Naive thymus-derived CD4-positive, alpha-beta T cell (primary cell): ENCODE measurements around the gene EIF2B1. TPM values are rescaled to one million over a fixed set of nuclear protein-coding genes. Genes with fewer than 3 reads are reported as not detected.
"Not testable (repeated sequence)": the region's sequence is repeated elsewhere in the genome, so short reads cannot be mapped to it uniquely, and the experiment has no call there.

Experiments
- ATAC-seq: fragments of 150-1000 bp; cut with Tn5 transposase; 2 replicates; pipeline ENCODE4 v1.10.0; 2021; ENCODE audit warnings: mild to moderate bottlenecking, moderate library complexity
- CTCF ChIA-PET: fragments of 350-600 bp; sonication (Branson Sonifier 250); formaldehyde crosslinking; loops from one replicate; lab custom pipeline; 2021; ENCODE audit warnings: antibody characterized with exemption; lab: Charles Lee
- POLR2A ChIA-PET: fragments of 350-600 bp; sonication (Branson Sonifier 250); formaldehyde crosslinking; loops from one replicate; lab custom pipeline; 2021; ENCODE audit warnings: antibody characterized with exemption, inconsistent platforms; lab: Charles Lee
- DNase-seq, 9 donors: peaks; one replicate each; pipeline versions ENCODE4 v3.0.0 to v3.0.0-alpha.2; 2020 to 2022; ENCODE audit warnings: mixed read lengths in 1 of 9
- H3K27ac ChIP-seq: one replicate; pipeline ENCODE4 v1.7.0; 2013; ENCODE audit warnings: mild to moderate bottlenecking, low read depth, low read length, moderate library complexity
- H3K27me3 ChIP-seq, 2 donors: one replicate each; pipeline ENCODE4 v1.7.0; 2013; ENCODE audit warnings: low read length in 2 of 2, mild to moderate bottlenecking in 2 of 2, moderate library complexity in 2 of 2; ENCODE audit not compliant: control insufficient read depth in 2 of 2, insufficient read depth in 2 of 2
- H3K36me3 ChIP-seq, 3 experiments: 1 replicate in 2 of 3; 2 replicates in 1 of 3; pipeline ENCODE4 v1.7.0; 2013; ENCODE audit warnings: low read length in 3 of 3, mild to moderate bottlenecking in 3 of 3, moderate library complexity in 1 of 3; ENCODE audit not compliant: insufficient read depth in 3 of 3, control insufficient read depth in 2 of 3
- H3K4me1 ChIP-seq, 2 donors: one replicate each; pipeline ENCODE4 v1.7.0; 2013; ENCODE audit warnings: low read length in 2 of 2, mild to moderate bottlenecking in 2 of 2, moderate library complexity in 1 of 2; ENCODE audit not compliant: control insufficient read depth in 2 of 2, insufficient read depth in 2 of 2
- H3K4me3 ChIP-seq: 2 replicates; pipeline ENCODE4 v1.7.0; 2013; ENCODE audit warnings: mild to moderate bottlenecking, low read length
- H3K9me3 ChIP-seq, 3 experiments: 1 replicate in 2 of 3; 2 replicates in 1 of 3; pipeline ENCODE4 v1.7.0; 2013; ENCODE audit warnings: low read length in 3 of 3; ENCODE audit not compliant: control insufficient read depth in 2 of 3
- H3K27ac Mint-ChIP-seq, 9 donors: one replicate each; pipeline ENCODE4 v1.8.0; 2020 to 2022; ENCODE audit warnings: mixed read lengths in 9 of 9, mild to moderate bottlenecking in 8 of 9, moderate library complexity in 5 of 9, inconsistent platforms in 2 of 9
- H3K27me3 Mint-ChIP-seq, 5 donors: one replicate each; pipeline ENCODE4 v1.8.0; 2021 to 2022; ENCODE audit warnings: mixed read lengths in 5 of 5, mild to moderate bottlenecking in 1 of 5
- H3K36me3 Mint-ChIP-seq, 5 donors: one replicate each; pipeline ENCODE4 v1.8.0; 2020 to 2022; ENCODE audit warnings: mixed read lengths in 5 of 5, mild to moderate bottlenecking in 3 of 5, inconsistent platforms in 1 of 5
- H3K4me1 Mint-ChIP-seq, 7 donors: one replicate each; pipeline ENCODE4 v1.8.0; 2020 to 2022; ENCODE audit warnings: mixed read lengths in 7 of 7, mild to moderate bottlenecking in 3 of 7, inconsistent platforms in 1 of 7
- H3K4me3 Mint-ChIP-seq, 10 donors: one replicate each; pipeline ENCODE4 v1.8.0; 2020 to 2022; ENCODE audit warnings: mild to moderate bottlenecking in 10 of 10, mixed read lengths in 10 of 10, moderate library complexity in 6 of 10, inconsistent platforms in 2 of 10
- H3K9me3 Mint-ChIP-seq, 11 donors: one replicate each; pipeline ENCODE4 v1.8.0; 2020 to 2022; ENCODE audit warnings: mixed read lengths in 11 of 11, mild to moderate bottlenecking in 4 of 11, inconsistent platforms in 1 of 11, moderate library complexity in 1 of 11
- intact Hi-C, 2 donors: fragments of 100-400 bp; cut with micrococcal nuclease; formaldehyde crosslinking; loops; one replicate each; pipeline ENCODE4 v1.15.1; 2023
- polyA plus RNA-seq, 2 donors: library from polyadenylated mRNA; unstranded; fragments of 300-500 nt; fragmentation: Illumina TruSeq; gene quantifications; one replicate each; pipeline ENCODE4 v1.2.3, GENCODE V29; 2021
- total RNA-seq, 6 experiments: library from RNA in 5 of 6; stranded (reverse) in 5 of 6; gene quantifications; 1 replicate in 5 of 6; 2 replicates in 1 of 6; pipeline ENCODE4 v1.2.3 and lab custom pipeline; 2021 to 2026

Gene EIF2B1
- total and polyA plus RNA-seq, 7 experiments from 2014 or later: 44.0 to 74.3 (median 55.0) TPM

DNA sequence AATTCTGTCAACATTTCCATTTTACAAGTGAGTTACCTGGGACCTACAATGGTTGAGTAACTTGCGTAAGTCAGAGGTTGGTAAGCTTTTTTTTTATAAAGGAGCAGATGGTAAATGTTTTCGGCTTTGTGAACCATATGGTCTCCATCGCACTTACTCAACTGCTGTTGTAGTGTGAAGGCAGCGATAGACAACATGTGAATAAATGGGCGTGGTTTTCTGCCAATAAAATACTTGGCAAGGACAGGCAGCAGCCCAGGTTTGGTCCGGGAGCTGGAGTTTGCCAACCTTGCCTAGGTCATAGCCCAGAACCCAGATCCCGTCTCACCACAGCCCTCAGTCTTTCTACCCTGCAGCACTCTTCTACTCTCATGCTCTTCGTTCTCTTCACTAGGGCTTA lies 25.3 kb downstream of the EIF2B1 start:
- no peak overlapping the region for H3K4me3 Mint-ChIP-seq
- Histone ChIP-seq H3K9me3 (no peaks in the 10 kb centered on the region), H3K27ac (no peak overlapping the region), H3K36me3 (peaks cover 22 to 82% (median 29%) of the 10 kb centered on the region in 3 experiments), H3K4me1 (no peaks in the 10 kb centered on the region), H3K27me3 (no peaks in the 10 kb centered on the region), H3K4me3 (no peak overlapping the region)
- ATAC-seq: no peak
- peaks cover 11 to 47% (median 22%) of the 10 kb centered on the region in 5 donors for H3K36me3 Mint-ChIP-seq
- ChIA-PET POLR2A (no interaction called here), CTCF (no interaction called here)
- no peaks in the 10 kb centered on the region for H3K27me3 Mint-ChIP-seq
- intact Hi-C loops: no loop called here
- H3K27ac Mint-ChIP-seq: no peak overlapping the region
- H3K9me3 Mint-ChIP-seq: no peaks in the 10 kb centered on the region
- peaks cover 1 to 33% (median 15%) of the 10 kb centered on the region in 7 donors for H3K4me1 Mint-ChIP-seq
- no peak for DNase-seq

DNA sequence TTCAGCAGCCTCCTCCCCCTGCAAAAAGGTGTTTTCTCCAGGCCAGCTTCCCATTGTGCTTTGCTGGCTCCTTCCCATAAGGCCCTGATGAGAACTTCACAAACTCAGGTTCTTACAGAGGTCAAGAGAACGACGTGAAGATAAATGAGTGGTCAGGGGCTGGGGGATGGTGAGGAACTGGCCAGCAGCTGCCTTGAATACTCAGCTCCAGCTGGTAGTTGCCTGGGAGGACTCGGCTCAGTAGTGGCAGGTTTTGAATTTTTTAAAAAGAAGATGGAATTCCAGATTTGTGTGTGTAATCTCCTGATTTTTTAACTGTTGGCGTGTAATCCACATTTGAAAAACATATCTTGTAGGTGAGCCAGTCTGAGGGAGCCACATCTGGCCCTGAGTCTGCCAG lies 25.7 kb downstream of the EIF2B1 start:
- intact Hi-C loops: no loop called here
- CTCF ChIA-PET: interaction anchor here (0.8 kb wide), 1 partner anchor 117 kb away, joined by 3 read pairs; no protein-coding TSS in a partner anchor
- Mint-ChIP-seq H3K4me3 (no peak overlapping the region), H3K4me1 (peaks cover 5 to 38% (median 19%) of the 10 kb centered on the region in 7 donors), H3K27me3 (no peaks in the 10 kb centered on the region), H3K9me3 (no peaks in the 10 kb centered on the region), H3K27ac (no peak overlapping the region), H3K36me3 (peaks cover 11 to 42% (median 24%) of the 10 kb centered on the region in 5 donors)
- POLR2A ChIA-PET: no interaction called here
- H3K27me3 ChIP-seq: no peaks in the 10 kb centered on the region
- H3K27ac ChIP-seq: no peak overlapping the region
- no peak overlapping the region for H3K4me3 ChIP-seq
- DNase-seq (no peak), ATAC-seq (no peak)
- peaks cover 4% of the 10 kb centered on the region in 2 donors for H3K4me1 ChIP-seq
- peaks cover 21 to 77% (median 29%) of the 10 kb centered on the region in 3 experiments for H3K36me3 ChIP-seq
- no peaks in the 10 kb centered on the region for H3K9me3 ChIP-seq

GRCh38 chr12:123603495-123603894 lies 30.0 kb downstream of the EIF2B1 start:
- H3K27me3 ChIP-seq, DNase-seq, ATAC-seq, H3K4me1 ChIP-seq, H3K27me3 Mint-ChIP-seq, CTCF ChIA-PET, H3K4me3 ChIP-seq, H3K9me3 ChIP-seq, H3K27ac ChIP-seq, H3K9me3 Mint-ChIP-seq: not testable (repeated sequence)
- Mint-ChIP-seq H3K4me1 (peaks cover 11 to 54% (median 34%) of the 10 kb centered on the region in 7 donors), H3K4me3 (peak overlapping the region in 9 of 10 donors; percentile 19 to 99 (median 38)), H3K36me3 (peaks cover 7 to 28% (median 16%) of the 10 kb centered on the region in 5 donors), H3K27ac (peak overlapping the region in 5 of 9 donors; percentile 5 to 90 (median 31))
- peaks cover 3 to 47% (median 7%) of the 10 kb centered on the region in 3 experiments for H3K36me3 ChIP-seq
- POLR2A ChIA-PET: interaction anchor here (1.4 to 2.3 kb wide), 4 partner anchors 15 to 238 kb away, joined by 5 to 15 read pairs (median 7); partner anchors contain the start of gene SBNO1
- intact Hi-C loops: loop anchor here (2.0 to 5.0 kb wide), 3 partner anchors 221 to 1076 kb away; partner anchors contain the start of genes KMT5A (in 1 of the 2), KNTC1 (in 1 of the 2), OGFOD2 (in 1 of the 2) and RSRC2 (in 1 of the 2)

DNA sequence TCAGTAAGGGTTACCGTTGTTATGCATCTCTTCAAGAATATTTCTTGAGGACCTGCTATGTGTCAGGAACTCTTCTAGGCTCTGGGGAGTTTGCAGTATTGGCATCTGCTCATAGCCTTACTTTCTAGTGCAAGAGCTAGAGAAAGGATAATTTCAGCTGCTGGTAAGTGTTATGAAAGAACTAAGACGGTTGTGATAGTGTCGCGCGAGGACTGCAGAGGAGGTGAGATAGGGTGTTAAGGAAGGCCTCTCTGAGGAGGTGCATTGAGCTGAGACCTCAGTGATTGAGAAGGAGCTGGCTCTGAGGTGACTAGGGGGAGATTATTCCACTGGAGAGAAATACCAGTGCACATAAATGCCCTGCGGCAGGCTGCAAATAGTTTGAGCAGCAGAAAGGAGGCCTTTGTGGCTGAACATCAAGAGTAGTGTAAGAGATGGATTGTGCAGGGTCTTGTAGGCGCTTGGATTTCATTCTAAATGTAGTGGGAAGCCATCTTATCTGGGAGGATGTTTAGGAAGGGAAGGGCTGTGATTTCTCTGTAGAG lies 30.8 kb downstream of the EIF2B1 start:
- H3K27me3 ChIP-seq: no peaks in the 10 kb centered on the region
- peak overlapping the region; percentile 84 for H3K27ac ChIP-seq
- ChIA-PET POLR2A (interaction anchor here (0.5 to 2.3 kb wide), 16 partner anchors 8 to 1076 kb away, joined by 3 to 15 read pairs (median 5); partner anchors contain the start of genes EIF2B1, KNTC1, RSRC2 and SBNO1), CTCF (interaction anchor here (0.5 to 1.4 kb wide), 4 partner anchors 14 to 781 kb away, joined by 3 to 4 read pairs (median 3); no protein-coding TSS in a partner anchor)
- ATAC-seq (no peak), DNase-seq (no peak)
- no peaks in the 10 kb centered on the region for H3K9me3 ChIP-seq
- no peaks in the 10 kb centered on the region for H3K9me3 Mint-ChIP-seq
- peaks cover 3 to 21% (median 12%) of the 10 kb centered on the region in 5 donors for H3K36me3 Mint-ChIP-seq
- peak overlapping the region; percentile 99 for H3K4me3 ChIP-seq
- H3K36me3 ChIP-seq: peaks cover 0 to 39% (median 5%) of the 10 kb centered on the region in 3 experiments
- H3K4me1 ChIP-seq: peaks cover 4 to 8% of the 10 kb centered on the region in 2 donors
- H3K27ac Mint-ChIP-seq: peak overlapping the region; percentile 83 to 98 (median 93)
- H3K4me1 Mint-ChIP-seq: peaks cover 11 to 51% (median 34%) of the 10 kb centered on the region in 7 donors
- H3K27me3 Mint-ChIP-seq: no peaks in the 10 kb centered on the region
- peak overlapping the region; percentile 89 to 99 (median 97) for H3K4me3 Mint-ChIP-seq
- intact Hi-C loops: loop anchor here (1.0 to 5.0 kb wide), 7 partner anchors 18 to 1075 kb away; partner anchors contain the start of genes CDK2AP1 (in 2 of the 2), EIF2B1 (in 2 of the 2), GTF2H3 (in 2 of the 2) and TMED2 (in 2 of the 2)

DNA sequence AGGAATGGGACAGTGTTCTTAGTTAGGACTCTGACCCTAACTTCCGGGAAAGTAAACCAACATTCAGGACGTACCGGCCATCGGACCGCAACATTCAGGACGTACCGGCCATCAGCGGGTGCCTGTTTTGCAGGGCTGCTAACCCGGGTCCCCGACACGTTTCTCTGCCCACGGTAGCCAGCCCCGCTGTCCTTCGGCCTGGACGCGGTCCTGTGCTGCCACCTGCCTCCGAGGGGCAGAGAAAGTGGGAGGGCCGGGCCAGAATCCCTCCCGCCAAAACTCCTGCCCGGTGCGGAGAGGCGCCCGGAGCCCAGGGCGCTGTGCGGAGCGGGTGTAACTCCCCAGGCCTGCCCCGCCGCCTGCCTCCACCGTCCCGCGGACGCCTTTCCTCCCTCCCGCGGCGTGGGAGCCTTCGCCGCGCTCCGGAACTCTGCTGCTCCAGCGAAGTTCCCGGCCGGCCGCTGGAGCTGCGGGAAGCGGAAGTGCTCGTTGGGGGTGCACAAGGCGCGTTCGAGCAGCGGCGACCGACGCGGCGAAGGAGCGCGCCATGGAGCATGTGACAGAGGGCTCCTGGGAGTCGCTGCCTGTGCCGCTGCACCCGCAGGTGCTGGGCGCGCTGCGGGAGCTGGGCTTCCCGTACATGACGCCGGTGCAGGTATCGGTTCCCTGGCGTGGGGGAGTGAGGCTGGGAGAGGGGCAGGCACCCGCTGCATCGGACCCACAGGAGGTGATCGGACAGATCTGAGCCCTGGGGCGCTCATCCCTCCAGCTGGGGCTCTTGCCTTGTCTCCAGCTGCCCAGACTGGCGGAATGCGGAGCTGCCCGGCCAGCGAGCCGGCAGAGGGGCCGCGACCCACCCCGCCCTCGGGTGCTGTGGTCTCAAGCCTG lies 31.6 kb downstream of the EIF2B1 start, which contains the start of gene DDX55:
DDX55 (plus strand) TSS at position 498 of the 888 bp plus-strand sequence; CDS start at position 548, 50 bp downstream.
- peaks cover 4 to 8% of the 10 kb centered on the region in 2 donors for H3K4me1 ChIP-seq
- peaks cover 0 to 23% (median 11%) of the 10 kb centered on the region in 5 donors for H3K36me3 Mint-ChIP-seq
- H3K27ac ChIP-seq: peak within 1 kb of the TSS; percentile 84
- intact Hi-C loops: loop anchor here (1.0 to 5.0 kb wide), 8 partner anchors 18 to 1075 kb away; partner anchors contain the start of genes CDK2AP1 (in 2 of the 2), EIF2B1 (in 2 of the 2), GTF2H3 (in 2 of the 2) and TMED2 (in 2 of the 2)
- H3K27me3 ChIP-seq: no peaks in the 10 kb centered on the region
- peak within 1 kb of the TSS; percentile 83 to 98 (median 93) for H3K27ac Mint-ChIP-seq
- H3K9me3 Mint-ChIP-seq: no peaks in the 10 kb centered on the region
- H3K36me3 ChIP-seq: peaks cover 0 to 38% (median 5%) of the 10 kb centered on the region in 3 experiments
- ATAC-seq (peak; percentile 96), DNase-seq (peak; percentile 77 to 87 (median 86))
- ChIA-PET CTCF (interaction anchor here (0.5 to 1.4 kb wide), 5 partner anchors 13 to 780 kb away, joined by 3 to 4 read pairs (median 3); no protein-coding TSS in a partner anchor), POLR2A (interaction anchor here (0.5 to 2.3 kb wide), 20 partner anchors 9 to 1075 kb away, joined by 3 to 15 read pairs (median 5); partner anchors contain the start of genes EIF2B1, KNTC1, MPHOSPH9 and MTRFR)
- no peaks in the 10 kb centered on the region for H3K27me3 Mint-ChIP-seq
- H3K4me3 Mint-ChIP-seq: peak within 1 kb of the TSS; percentile 89 to 99 (median 97)
- H3K4me3 ChIP-seq: peak within 1 kb of the TSS; percentile 99
- H3K9me3 ChIP-seq: no peaks in the 10 kb centered on the region
- H3K4me1 Mint-ChIP-seq: peaks cover 11 to 47% (median 30%) of the 10 kb centered on the region in 7 donors
